NB4 (cell line): ENCODE data around the gene MDM4.

ENCODE experiments used
- CTCF ChIP-seq: IDR thresholded peaks from one replicate; pipeline ENCODE4 v1.5.1; 2012; ENCODE audit warnings: low read depth, low read length
- MYC ChIP-seq: IDR thresholded peaks from 2 replicates; pipeline ENCODE4 v1.6.1; 2011; ENCODE audit warnings: low read depth, low read length
- POLR2A ChIP-seq: IDR thresholded peaks from 2 replicates; pipeline ENCODE4 v1.6.1; 2011; ENCODE audit warnings: mild to moderate bottlenecking; ENCODE audit not compliant: insufficient read length; ENCODE audit errors: extremely low read depth
- TF ChIP-seq, protein P1 (sequence below): IDR thresholded peaks from 2 replicates; pipeline ENCODE4 v1.6.1; 2011; ENCODE audit warnings: low read depth, low read length

- TF ChIP-seq CTCF (no peak), POLR2A (no peak), MYC (no peak)
- TF ChIP-seq, protein P1, sequence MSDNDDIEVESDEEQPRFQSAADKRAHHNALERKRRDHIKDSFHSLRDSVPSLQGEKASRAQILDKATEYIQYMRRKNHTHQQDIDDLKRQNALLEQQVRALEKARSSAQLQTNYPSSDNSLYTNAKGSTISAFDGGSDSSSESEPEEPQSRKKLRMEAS = no peak
Observed at GRCh38 chr1:204468206-204468605, 48.0 kb upstream of the MDM4 start.
